ENCODE data around the gene EIF5B.

Gene EIF5B

DNA sequence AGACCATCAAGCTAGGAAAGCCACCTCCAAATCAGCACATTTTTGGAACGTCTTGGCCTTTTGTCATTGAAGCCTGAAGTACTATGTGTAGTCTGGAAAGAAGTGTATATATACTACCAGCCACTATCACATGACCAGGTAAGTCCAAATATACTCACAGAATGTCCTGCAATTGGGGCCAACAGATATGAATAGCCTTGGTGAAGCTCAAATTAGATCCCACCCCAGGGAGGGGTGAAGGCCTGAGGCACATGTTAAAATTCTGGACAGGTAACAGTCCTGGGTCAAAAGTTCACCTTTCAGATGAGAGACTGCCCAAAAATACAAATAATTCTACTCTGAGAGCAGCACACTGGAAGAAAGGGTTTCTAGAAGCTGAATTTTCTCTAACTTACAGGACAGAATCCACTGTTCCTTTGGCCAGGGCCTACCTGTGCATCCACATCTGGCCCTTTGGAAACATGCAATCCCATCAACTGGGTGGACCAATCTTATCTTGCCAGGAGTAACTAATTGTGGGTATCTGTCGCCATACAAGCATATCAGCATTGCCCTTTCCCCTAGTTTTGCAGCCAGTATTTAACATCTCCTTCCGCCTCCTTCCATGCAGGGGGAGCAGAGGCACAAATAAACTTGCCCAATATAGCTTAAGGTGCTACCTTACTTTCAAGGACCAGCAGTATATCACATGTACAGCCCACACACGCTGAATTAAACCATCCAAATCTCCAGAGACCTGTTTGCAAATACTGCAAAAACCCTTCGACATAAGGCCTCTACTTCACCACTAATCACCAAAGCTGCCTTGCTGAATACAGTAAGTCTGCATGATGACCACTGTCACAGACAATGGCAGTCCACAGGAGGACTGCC lies 67.8 kb downstream of the EIF5B start:
- in situ Hi-C loops (cut with MboI; ENCODE audit: low sequenced_read_pairs), result no loop called here

DNA sequence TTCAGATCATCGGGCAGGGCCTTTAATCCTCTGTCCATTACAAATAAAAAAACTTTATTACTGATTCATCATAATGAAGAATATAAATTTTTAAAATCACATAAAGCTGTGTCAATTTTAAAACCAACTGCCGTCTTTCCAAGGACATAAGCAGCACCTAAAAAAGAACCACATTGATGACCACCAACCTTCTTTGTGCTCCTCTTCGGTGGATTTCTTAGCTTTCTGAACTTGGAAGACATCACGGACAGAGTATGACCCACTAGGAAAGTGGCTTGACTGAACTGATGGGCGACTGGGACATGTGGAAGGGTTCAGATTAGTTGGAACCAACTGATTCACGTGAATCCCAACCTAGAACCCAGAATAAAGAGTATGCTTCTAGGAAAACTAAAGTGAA lies 68.9 kb downstream of the EIF5B start:
- in situ Hi-C loops (cut with MboI; ENCODE audit: low sequenced_read_pairs), result no loop called here

DNA sequence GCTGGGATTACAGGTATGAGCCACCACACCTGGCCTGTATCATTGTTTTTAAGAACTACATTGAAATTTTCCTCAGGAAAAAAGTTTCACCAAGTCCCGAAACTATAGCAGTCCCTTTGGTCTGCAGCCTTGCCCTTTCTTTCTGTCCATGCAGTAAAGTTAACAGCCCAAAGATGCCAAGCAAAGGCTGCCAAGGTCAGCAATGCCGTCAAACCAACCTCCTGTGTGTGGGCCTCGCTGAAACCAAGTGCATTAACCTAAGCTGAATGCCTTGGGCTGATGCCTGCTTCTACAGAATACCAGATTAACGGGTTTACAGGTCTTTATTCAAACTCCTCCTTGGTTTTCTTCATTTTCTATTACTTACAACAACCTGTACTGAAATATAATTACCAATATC lies 73.1 kb downstream of the EIF5B start:
- in situ Hi-C loops (cut with MboI; ENCODE audit: low sequenced_read_pairs), result no loop called here

DNA sequence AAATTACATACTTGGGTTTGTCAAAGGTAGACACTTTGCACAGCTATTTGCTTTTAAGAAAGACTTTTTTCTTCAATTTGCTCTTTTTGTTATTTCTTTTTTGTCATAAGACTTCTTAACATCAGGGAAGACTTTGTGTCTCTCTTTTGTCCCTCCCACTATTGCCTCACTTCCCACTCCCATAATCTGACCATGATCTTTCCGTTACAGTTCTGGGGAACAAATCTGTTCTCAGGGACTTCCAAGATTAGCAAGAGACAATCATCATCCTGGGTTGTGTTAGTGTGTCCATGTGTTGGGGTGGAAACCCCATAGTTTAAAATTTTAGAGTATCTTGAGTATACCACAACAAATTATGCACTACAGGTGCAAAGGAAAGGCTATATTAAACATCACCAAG lies 77.4 kb downstream of the EIF5B start:
- in situ Hi-C loops (cut with MboI; ENCODE audit: low sequenced_read_pairs), result no loop called here

DNA sequence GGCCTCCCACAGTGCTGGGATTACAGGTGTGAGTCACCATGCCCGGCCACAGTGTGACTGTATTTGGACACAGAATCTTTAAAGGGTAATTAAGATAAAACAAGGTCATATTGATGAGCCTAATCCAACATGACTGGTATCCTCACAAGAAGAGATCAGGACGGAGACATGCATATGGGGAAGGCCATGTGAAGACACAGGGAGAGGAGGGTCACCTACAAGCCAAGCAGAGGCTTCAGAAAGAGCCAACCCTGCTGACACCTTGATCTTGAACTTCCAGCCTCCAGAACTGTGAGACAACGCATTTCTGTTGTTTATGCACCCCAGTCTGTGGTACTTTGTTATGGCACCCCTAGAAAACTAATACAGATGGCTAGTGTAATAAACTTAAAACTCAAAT lies 80.2 kb downstream of the EIF5B start:
- in situ Hi-C loops (cut with MboI; ENCODE audit: low sequenced_read_pairs), result no loop called here

DNA sequence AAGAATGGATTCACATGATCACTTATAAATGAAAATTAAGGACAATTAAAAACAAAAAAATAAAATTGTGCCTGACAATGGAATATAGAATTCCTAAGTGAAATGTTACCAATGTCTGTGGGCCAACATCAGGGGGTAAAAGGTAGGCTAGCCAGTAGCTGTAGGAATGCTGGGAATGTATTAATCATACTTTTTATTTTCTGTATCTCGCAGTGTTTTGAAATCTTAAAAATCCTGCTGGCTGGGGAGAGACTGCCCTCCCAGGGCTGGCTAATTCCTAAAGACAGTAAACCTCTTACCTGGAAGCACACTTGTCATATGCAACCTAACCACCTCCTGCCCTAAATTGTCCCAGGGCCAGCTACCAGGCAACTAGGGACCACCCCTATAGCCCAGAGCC lies 82.8 kb downstream of the EIF5B start:
- in situ Hi-C loops (cut with MboI; ENCODE audit: low sequenced_read_pairs), result no loop called here

DNA sequence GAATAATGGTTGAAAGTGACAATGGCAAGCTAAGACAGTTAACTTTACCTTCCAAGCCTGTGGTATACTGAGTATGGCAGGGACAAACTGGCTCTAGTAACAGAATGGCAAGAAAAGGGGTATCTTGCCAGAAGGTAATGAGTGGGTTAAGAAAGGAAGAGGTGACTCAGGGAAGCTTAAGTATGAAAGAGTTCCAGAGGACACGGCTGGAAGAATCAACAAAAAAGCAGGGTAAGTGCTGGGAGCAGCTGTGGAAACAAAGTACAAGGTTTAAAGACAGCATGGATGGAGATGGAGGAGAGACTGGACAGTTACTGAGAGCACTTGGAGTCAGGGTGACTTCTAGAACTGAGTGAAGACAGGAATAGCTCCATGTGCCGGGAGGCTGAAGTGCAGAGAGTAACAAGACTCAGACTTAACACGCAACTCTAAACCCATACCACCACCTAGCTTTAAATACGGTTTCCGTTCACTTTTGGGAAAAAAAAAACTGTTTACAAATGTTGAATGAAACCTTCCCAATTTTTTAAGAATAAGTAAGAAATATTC lies 83.6 kb downstream of the EIF5B start:
- in situ Hi-C loops (cut with MboI; ENCODE audit: low sequenced_read_pairs), result no loop called here

DNA sequence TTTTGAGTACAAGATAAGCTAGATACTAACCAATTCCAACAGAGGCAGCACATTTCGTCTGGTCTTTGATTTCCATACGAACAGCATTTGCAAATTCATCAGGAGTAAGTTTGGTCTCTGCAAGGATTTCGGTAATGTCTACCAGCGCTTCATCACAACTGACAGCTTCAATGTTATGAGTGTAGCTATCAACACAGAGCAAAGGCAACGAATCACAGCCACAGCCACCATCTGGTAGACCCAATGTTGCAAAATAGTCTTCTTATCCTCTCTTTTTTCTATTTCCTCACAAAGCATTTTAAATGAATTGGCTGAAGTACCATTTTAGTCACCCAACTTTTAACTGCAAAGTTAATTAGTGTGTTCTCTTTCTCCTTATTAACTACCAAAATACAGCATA lies 84.3 kb downstream of the EIF5B start:
- in situ Hi-C loops (cut with MboI; ENCODE audit: low sequenced_read_pairs), result no loop called here

DNA sequence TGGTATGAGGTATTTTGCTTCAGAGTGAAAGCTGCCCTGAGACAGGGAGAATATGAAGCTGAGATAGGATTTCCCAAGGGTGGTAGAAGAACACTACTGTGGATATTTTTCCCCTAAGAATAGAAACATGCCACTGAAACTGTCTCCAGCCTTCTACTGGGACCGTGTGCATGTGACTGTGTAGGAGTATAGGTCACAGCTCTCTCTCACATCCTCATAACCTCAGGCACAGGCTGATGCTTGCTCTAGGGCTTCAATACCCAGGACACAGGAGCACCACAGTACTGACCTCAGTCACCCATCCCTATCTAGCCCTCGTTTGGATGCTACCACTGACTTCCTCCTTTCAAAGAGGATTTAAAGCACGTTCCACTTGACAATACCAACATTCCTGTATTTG lies 85.4 kb downstream of the EIF5B start:
- in situ Hi-C loops (cut with MboI; ENCODE audit: low sequenced_read_pairs), result no loop called here

DNA sequence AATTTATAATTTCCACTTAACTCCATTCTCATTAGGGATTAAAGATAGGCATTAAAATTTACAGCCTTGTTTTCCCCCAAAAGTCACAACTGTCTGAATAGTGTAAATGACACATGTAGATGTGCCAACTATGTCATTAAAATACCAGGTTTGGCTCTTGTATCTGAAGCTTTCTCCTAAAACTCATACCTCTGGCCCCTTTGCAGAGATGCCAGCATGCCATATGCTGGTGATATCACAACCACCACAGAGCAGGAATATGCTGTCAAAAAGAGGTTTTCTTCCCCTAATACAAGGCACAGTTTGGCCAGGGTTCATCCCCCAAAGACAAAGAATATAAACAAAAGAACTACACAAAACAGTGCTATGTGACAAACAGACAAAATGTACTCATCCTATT lies 87.2 kb downstream of the EIF5B start:
- in situ Hi-C loops (cut with MboI; ENCODE audit: low sequenced_read_pairs), result no loop called here

DNA sequence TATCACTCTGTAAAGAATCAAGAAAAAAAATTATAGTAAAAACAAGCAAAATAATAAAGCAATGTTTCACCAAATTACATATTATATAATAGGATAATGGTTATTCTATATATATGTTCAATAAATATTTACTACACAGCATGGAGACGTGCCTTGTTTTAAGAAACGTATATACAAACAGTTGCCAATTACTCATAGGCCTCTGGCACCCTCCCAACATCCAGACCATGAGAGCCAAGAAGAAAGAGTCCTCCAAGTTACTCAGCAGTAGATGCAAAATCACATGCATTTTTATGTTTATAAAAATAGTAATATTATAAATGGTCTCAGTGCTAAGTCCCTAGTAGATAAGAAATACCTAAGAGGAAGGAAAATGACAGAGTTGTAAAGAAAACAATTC lies 87.8 kb downstream of the EIF5B start:
- in situ Hi-C loops (cut with MboI; ENCODE audit: low sequenced_read_pairs), result no loop called here

DNA sequence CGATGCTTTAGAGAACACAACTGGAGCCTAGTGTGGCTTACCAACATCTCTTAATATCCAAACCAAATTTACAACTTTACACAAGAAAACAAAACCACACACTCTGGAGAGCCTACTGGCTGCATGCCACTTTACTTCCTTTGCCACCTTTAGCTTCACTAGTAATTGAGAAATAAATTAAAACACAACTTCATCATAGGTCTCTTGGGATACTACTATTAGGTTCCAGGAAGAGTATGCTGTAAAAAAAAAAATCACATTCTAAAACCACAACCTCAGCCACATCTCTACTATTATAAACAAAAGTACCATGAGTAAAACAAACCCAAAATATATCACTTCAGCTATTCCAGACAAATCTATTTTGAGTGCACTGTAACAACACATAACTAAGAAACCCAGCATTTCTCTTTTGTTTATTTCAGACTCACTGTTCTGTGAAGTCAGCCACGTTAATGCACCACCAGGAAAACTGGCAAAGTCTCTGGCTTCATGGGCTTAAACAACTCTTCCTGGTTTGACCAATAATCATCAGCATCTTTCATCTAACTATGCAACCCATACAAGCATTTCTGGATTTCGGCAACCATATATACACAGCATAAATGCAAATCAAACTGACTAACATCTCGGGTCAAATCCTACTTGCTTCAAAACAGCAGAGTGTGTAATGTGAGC lies 93.6 kb downstream of the EIF5B start:
- in situ Hi-C loops (cut with MboI; ENCODE audit: low sequenced_read_pairs), result no loop called here

DNA sequence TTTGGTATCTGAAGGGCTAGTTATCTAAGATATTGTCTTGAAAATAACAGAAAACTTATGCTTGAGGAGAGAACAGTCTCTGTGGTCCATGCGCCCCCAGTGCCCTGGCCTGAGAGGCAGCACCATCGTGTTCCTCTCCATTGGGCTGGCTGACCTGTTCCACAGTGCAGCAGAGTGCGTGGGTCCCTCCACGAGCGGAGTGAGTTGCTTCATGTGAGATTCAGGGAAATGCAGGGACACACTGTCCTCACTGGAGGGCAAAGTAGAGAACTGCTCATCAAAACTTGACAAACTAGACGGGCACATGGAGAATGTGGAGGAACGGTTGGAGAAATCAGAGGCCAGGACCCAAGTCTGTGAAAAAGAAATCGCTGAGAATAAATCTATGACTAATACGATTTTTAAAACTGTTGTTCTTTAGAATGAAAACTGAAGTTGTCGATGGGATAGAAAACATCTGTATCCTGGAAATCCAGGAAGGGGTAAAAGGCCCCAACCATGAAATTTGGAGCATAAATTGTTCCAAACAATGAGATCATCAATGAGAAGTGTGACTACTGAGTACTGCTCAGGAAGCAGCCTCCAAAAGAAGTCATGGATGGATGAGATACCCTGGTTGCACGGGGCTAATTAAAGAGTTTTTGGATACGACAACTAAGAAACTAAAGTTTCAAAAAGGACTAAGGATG lies 94.5 kb downstream of the EIF5B start:
- in situ Hi-C loops (cut with MboI; ENCODE audit: low sequenced_read_pairs), result no loop called here

DNA sequence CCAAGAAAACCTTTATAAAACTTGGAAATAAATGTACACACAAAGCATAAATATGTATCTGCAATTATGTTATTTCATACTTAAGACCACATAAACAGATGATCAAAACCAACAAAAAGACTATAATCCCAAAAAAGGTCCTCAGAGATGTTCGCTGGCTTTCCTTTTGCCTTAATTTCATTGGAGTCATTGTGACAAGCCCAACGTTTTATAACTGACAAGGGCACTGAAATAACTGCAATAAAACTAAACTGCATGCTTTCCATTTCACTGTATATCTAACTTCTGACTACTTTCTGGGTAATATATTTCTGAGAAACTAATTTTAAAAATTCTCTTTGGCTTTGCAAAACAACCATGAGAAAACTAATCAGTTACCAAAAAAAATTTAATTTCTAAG lies 96.2 kb downstream of the EIF5B start:
- in situ Hi-C loops (cut with MboI; ENCODE audit: low sequenced_read_pairs), result no loop called here

DNA sequence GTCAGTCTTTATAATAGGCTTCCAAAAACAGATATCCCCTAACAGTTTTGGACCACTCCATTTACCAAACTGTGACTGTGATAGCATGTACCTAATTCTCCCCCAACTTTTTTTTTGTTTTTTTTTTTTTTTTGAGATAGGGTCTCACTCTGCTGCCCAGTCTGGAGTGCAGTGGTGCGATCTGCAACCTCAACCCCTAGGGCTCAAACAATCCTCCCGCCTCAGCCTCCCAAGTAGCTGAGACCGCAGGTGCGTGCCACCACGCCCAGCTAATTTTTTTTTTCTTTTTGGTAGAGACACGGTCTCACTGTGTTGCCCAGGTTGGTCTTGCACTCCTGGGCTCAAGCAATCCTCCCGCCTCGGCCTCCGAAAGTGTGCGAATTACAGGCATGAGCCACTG lies 99.7 kb downstream of the EIF5B start:
- in situ Hi-C loops (cut with MboI; ENCODE audit: low sequenced_read_pairs), result no loop called here

DNA sequence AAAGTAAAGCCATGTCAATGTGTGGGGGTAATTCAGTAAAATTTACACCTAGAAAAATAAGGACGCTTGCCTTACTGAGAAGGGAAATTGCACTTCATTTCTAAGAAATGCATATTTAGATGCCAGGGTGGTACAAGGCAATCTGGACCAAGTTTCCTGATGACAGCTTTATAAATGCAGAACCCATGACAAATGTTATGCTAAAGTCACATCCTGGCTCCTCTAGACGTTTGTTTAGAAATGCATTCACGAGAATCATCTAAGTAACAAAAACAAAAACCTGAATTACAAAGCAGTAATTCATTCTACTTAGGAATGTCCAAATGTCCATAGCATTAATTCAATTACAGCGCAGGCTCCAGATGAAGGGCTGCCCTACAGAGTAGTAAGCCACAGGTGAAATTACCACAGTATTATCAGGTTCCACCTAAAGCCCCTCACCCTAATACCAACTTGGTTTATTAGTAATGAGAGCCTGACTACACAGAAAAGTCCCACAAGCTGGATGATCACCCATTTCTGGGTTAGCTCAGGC lies 102.8 kb downstream of the EIF5B start:
- in situ Hi-C loops (cut with MboI; ENCODE audit: low sequenced_read_pairs), result no loop called here

DNA sequence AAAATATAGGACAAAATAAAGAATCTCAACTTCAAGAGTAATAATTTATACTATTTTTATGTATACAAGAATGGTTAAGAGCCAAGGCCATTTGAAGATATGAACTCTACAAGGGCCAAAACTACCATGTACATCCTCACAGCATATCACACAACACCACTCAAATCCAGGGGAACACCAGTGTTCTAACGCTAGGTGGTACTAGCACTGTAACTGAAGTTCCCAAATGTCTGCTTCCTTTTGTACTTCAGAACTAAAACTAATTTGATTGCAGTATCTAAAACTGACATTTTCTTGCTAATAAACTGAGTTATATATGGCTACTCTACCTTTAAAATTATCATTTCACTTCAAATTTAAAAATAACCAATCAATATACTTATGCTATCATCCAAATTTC lies 105.6 kb downstream of the EIF5B start:
- in situ Hi-C loops (cut with MboI; ENCODE audit: low sequenced_read_pairs), result no loop called here

DNA sequence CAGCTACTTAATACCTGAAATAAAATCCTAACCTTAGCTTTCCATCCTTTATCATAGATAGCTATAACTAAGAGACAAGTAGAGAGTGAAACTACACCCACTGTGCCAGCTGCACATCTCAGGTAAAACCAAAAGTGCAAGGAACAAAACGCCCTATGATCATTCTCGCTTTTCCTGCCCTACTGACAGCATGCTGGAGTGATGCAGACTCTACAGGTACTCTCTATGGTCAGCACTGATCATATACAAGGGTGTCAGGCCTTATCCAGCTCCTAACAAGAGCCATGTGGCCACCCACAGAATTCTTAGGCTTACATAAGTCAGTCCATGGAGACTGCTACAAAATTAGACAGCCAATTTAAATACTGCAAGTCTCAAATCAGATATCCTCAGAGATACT lies 107.0 kb downstream of the EIF5B start:
- in situ Hi-C loops (cut with MboI; ENCODE audit: low sequenced_read_pairs), result no loop called here

DNA sequence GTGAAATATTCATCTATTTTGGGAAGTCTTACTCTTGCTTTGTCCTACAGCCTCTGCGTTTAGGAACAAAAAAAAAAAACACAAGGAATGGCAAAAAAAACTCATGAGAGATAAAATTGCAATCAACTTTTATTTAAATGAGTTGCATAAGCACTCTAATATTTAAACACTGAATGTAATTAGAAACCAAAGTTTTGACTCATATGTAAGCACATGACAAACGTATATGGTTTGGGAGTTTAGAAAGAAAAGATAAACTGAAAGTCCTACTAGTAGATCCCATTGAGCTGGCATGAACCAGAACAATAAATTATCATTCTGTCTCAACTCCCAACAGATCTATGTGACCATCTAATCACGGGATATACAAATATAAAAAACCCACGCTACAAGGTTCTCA lies 107.9 kb downstream of the EIF5B start:
- in situ Hi-C loops (cut with MboI; ENCODE audit: low sequenced_read_pairs), result no loop called here

DNA sequence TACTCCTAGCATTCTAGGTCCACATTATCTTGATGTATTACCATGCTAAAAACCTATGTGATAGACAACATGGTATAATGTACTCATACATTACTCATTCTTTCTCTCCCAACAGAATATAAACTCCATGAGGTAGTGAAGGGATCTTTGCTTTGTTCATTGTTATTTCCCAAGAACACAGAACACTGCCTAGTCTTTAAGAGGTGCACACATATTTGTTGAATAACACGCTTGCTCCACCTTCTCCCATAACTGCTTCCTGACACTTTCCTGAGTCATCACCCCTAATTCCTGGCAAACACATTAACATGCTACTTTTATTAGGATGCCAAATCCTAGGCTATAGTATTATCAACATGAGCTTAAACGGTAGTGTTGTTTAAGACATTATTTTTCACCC lies 111.4 kb downstream of the EIF5B start:
- in situ Hi-C loops (cut with MboI; ENCODE audit: low sequenced_read_pairs), result no loop called here

DNA sequence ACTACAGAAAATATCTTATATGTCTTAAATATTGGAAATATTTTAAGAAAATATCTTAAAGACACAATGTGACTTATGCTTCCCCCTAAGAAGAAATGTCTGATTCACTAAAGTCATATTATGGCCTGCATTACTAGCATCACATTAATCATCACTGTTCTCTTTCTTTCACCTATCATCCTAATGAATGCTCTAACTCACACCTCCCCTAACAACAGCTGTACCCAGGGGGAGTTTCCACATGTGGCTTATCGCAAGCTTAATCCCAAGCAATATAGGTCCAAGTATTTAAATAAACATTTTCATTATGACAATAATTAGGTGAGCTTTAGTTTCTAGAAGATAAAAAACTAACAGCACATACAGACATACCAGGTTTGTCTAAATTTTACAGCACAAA lies 113.0 kb downstream of the EIF5B start:
- in situ Hi-C loops (cut with MboI; ENCODE audit: low sequenced_read_pairs), result no loop called here
